NCI-H128 (cell line): ENCODE results near the gene ACER1.
A peak's percentile ranks its signal among the peaks of the same experiment; 100 is the strongest.
"Not testable (repeated sequence)": the region's sequence is repeated elsewhere in the genome, so short reads cannot be mapped to it uniquely, and the experiment has no call there.

ENCODE experiments used
- DNase-seq: peaks from one replicate; lab custom pipeline; 2025; ENCODE audit not compliant: unreplicated experiment; lab: John Stamatoyannopoulos, UW

ACER1 gene

GRCh38 chr19:6333439-6333838, at the start of gene ACER1:
TSS of gene ACER1 (minus strand) at chr19:6333612. CDS start at chr19:6333551, 61 bp downstream.
- no peak for DNase-seq

GRCh38 chr19:6383188-6383587, 49.8 kb upstream of the ACER1 start:
- DNase-seq, result no peak

- no peak for DNase-seq
Observed at GRCh38 chr19:6381030-6381750, 47.8 kb upstream of the ACER1 start.

- no peak for DNase-seq
Observed at GRCh38 chr19:6379744-6380143, 46.3 kb upstream of the ACER1 start.

DNA sequence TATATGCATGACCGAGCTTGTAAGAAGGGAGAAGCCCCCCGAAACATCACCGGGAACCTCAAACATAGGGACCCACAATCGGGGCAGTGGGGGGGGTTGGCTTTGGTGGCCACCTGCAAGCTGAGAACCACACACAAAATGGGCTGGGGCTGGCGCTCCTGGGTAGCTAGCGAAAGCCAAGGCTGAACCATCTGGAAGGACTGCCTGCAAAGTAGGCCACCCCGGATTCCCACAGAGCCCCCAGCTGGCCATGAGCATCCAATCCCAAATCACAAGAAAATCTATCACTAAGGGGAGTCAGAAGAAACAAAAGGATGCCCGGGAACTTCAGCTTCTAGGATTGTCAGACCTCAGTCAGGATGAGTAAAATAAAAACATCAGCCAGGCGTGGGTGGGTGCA, 45.1 kb upstream of the ACER1 start:
- no peak for DNase-seq

DNA sequence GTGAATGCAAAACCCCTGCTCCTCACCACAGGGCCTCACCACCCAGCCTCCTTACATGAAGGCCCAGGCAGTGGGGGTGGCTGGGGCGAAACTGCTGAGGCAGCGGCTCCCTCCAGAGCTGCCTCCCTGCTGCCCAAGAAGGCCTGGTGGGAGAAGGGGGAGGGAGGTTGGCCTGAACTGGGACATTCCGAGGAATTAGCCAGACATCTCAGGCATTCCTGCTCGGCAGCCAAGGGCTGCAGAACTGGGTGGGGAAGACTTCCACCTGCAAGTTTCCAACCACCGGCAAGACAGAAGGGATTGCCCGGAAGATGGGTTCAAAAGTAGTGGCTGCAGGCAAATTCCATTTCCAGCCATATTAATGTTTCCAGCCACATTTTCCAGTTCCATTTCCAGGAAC, 44.6 kb upstream of the ACER1 start:
- no peak for DNase-seq

DNA sequence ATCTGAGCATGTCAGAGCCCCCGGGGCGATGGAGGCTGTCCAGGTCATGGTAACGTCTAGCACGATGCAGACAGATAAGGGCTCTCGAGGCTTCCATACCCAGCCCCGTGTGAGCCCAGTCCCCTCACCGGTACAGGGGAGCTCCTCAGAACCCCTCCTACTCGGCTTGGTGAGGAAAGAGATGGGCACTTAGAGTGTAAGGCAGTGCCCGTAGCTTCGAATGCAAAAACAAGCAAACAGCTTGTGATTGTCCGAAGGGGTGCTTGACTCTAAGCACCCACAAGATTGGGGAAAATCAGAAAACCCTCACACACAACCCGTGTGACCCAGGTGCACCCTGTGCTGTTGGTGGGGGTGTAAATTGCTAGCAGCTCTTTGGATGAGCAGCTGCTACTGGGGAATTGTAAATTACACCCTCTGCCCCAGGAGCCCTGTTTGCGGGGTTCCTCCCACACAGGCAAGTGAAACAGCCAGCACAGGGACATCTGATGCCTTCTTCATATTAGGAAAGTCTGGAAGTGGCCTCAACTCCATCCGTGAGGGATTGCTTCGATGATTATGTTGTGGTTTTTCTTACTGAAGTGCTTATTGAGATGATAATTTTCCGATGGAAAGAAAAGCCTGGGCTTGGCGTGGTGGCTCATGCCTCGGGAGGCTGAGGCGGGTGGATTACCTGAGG, 43.2 kb upstream of the ACER1 start:
- DNase-seq, result no peak

GRCh38 chr19:6375411-6376010, 42.1 kb upstream of the ACER1 start, which contains the start of gene PSPN:
TSS of gene PSPN (minus strand) at chr19:6375933. CDS start at chr19:6375849, 84 bp downstream.
- DNase-seq, result no peak

GRCh38 chr19:6374711-6375410, 41.4 kb upstream of the ACER1 start:
- no peak for DNase-seq

DNA sequence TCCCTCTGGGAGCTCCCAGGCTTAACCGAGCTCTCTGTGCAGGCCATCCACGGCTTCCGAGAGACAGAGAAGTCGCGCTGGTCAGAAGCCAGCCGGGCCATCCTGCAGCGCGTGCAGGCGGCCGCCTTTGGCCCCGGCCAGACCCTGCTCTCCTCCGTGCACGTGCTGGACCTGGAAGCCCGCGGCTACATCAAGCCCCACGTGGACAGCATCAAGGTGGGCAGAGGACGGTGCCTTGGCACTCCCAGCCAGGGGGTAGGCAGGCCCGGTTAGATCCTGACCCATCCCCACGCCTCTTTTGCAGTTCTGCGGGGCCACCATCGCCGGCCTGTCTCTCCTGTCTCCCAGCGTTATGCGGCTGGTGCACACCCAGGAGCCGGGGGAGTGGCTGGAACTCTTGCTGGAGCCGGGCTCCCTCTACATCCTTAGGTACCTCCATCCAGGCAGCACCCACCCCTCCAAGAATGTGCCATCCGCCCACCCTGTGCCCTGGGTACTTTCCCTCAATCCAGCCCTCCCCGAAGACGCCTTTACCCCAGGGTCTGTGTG, 40.8 kb upstream of the ACER1 start:
- DNase-seq, result no peak

GRCh38 chr19:6373813-6374108, 40.3 kb upstream of the ACER1 start:
- DNase-seq, result no peak

DNA sequence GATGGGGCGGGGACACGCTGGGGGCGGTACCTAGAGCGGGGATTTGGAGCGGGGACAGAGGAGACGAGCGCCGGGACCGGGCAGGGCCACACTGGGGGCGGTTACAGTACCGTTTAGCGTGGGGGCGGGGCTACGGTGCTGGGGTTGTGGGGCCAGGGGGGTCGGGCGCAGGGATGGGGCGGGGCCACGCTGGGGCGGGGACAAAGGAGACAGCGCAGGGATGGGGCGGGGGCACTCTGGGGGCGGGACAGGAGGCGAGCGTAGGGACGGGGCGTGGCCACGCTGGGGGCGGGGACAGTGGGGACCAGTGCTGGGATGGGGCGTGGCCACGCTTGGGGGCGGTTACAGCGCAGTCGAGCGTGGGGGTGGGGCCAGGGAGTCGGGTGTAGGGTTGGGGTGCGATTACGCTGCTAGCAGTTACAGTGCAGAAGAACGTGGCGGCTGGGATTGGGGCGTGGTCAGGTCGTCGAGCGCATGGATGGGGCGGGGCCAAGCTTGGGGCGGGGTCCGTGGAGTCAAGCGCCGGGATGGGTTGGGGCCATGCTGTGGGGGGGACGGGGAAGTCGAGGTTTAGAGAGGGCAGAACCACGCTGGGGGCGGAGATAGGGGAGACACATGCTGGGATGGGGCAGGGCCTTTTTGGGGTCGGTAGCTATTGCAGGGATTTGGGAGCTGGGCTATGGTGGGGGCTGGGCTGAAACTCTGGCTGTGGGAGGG, 39.8 kb upstream of the ACER1 start:
- DNase-seq, result peak; percentile 83

DNA sequence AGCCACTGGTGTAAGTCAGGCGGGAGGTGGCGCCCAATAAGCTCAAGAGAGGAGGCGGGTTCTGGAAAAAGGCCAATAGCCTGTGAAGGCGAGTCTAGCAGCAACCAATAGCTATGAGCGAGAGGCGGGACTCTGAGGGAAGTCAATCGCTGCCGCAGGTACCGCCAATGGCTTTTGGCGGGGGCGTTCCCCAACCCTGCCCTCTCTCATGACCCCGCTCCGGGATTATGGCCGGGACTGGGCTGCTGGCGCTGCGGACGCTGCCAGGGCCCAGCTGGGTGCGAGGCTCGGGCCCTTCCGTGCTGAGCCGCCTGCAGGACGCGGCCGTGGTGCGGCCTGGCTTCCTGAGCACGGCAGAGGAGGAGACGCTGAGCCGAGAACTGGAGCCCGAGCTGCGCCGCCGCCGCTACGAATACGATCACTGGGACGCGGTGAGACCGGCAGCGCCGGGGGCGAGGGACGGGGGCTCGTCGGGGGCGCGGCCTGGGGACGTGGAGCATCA, 39.2 kb upstream of the ACER1 start, which contains the start of gene ALKBH7:
Gene ALKBH7, plus strand, starts transcription at position 201 of the 502 bp plus-strand sequence. Its CDS starts 27 bp downstream, at position 228.
- peak; percentile 98 for DNase-seq

DNA sequence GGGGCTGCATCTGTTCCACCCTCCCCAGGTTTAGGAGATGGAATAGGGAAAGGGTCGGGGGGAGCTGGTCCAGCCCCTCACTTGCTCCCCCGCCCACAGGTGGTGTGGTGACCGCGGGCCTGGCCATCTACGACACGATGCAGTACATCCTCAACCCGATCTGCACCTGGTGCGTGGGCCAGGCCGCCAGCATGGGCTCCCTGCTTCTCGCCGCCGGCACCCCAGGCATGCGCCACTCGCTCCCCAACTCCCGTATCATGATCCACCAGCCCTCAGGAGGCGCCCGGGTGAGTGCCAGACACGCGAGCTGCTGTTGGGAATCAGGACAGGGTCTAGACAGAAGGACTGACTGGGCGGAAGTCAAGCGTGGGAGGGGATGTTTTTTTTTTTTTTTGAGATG, 30.9 kb upstream of the ACER1 start:
- no peak for DNase-seq

DNA sequence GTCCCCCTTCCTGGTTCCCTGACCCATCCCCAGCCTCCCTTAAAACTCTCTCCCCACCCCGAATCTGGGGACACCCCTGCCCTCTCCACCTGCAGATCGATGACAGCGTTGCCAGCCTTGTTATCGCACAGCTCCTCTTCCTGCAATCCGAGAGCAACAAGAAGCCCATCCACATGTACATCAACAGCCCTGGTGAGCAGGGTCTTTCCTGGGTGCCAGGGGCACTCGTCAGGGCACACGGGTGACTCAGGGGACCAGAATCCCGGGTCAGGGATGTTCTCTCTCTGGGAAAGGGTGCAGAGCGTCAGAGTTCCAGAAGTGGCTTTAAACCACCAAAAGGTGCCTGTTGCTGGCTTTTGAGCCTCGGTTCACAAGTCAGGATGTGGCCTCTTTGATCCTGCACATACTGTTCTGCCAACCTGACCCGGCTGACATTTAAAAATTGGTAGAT, 29.0 kb upstream of the ACER1 start:
- no peak for DNase-seq

DNA sequence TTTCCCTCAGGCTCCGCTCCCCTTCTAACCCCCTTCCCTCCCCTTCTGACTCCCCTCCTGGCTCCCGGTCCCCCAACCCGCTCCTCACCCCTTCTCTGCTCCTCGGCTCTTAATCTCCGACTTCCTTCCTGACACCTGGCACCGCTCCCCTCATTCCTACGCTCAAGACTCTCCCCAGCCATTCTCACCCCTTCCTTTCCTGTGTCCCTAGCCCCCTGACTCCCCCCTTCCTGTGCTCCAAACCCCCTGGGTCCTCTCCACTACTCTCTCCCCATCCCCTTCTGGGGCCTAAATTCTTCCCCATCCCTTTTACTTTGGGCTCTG, 28.6 kb upstream of the ACER1 start:
- DNase-seq, result no peak

- not testable (repeated sequence) for DNase-seq
Observed at GRCh38 chr19:6360857-6361216, 27.4 kb upstream of the ACER1 start.

- DNase-seq, result not testable (repeated sequence)
Observed at GRCh38 chr19:6360445-6360844, 27.0 kb upstream of the ACER1 start.

- no peak for DNase-seq
Observed at GRCh38 chr19:6359568-6360341, 26.3 kb upstream of the ACER1 start.

GRCh38 chr19:6358003-6358402, 24.6 kb upstream of the ACER1 start:
- DNase-seq, result no peak
